Muscle layer of colon (tissue), 2 donors: Measurements from ENCODE around the gene N4BP2L2.

Experiments
- H3K27ac ChIP-seq: one replicate; pipeline ENCODE4 v1.7.0; 2013; ENCODE audit warnings: low read depth, mild to moderate bottlenecking, low read length, moderate library complexity
- H3K27me3 ChIP-seq, 2 donors: one replicate each; pipeline ENCODE4 v1.7.0; 2013; ENCODE audit warnings: low read length in 2 of 2, mild to moderate bottlenecking in 2 of 2; ENCODE audit not compliant: insufficient read depth in 2 of 2, control insufficient read depth in 1 of 2
- H3K36me3 ChIP-seq: one replicate; pipeline ENCODE4 v1.7.0; 2013; ENCODE audit warnings: mild to moderate bottlenecking, low read length; ENCODE audit not compliant: insufficient read depth
- H3K4me1 ChIP-seq: one replicate; pipeline ENCODE4 v1.7.0; 2013; ENCODE audit warnings: mild to moderate bottlenecking, low read length; ENCODE audit not compliant: insufficient read depth
- H3K4me3 ChIP-seq, 2 donors: one replicate each; pipeline ENCODE4 v1.7.0; 2013; ENCODE audit warnings: low read length in 2 of 2, low read depth in 1 of 2, mild to moderate bottlenecking in 1 of 2, moderate library complexity in 1 of 2
- H3K9ac ChIP-seq: one replicate; pipeline ENCODE4 v1.7.0; 2013; ENCODE audit warnings: low read length
- H3K9me3 ChIP-seq: one replicate; pipeline ENCODE4 v1.7.0; 2013; ENCODE audit warnings: mild to moderate bottlenecking, low read length
- donor health status: abdominal sarcoma.
- donor health status: Adenocarcinoma of cecum.

The N4BP2L2 gene

GRCh38 chr13:32555613-32556012 lies 17.0 kb upstream of the N4BP2L2 start:
- no peak overlapping the region for H3K4me3 ChIP-seq
- no peak overlapping the region for H3K27ac ChIP-seq
- H3K9me3 ChIP-seq, result no peaks in the 10 kb centered on the region
- H3K27me3 ChIP-seq, result no peaks in the 10 kb centered on the region
- no peaks in the 10 kb centered on the region for H3K4me1 ChIP-seq
- H3K36me3 ChIP-seq, result no peaks in the 10 kb centered on the region
- H3K9ac ChIP-seq, result no peak overlapping the region

GRCh38 chr13:32553720-32554119 lies 15.1 kb upstream of the N4BP2L2 start:
- Histone ChIP-seq H3K27ac (no peak overlapping the region), H3K9ac (no peak overlapping the region), H3K4me3 (no peak overlapping the region), H3K4me1 (no peaks in the 10 kb centered on the region), H3K27me3 (no peaks in the 10 kb centered on the region), H3K9me3 (no peaks in the 10 kb centered on the region), H3K36me3 (no peaks in the 10 kb centered on the region)

- H3K27ac ChIP-seq, result no peak overlapping the region
- no peaks in the 10 kb centered on the region for H3K27me3 ChIP-seq
- no peak overlapping the region for H3K4me3 ChIP-seq
- no peaks in the 10 kb centered on the region for H3K4me1 ChIP-seq
- no peak overlapping the region for H3K9ac ChIP-seq
- no peaks in the 10 kb centered on the region for H3K36me3 ChIP-seq
- no peaks in the 10 kb centered on the region for H3K9me3 ChIP-seq
Measured at GRCh38 chr13:32549788-32550187, 11.2 kb upstream of the N4BP2L2 start.

GRCh38 chr13:32548837-32549236 lies 10.2 kb upstream of the N4BP2L2 start:
- Histone ChIP-seq H3K9ac (no peak overlapping the region), H3K4me3 (no peak overlapping the region), H3K9me3 (no peaks in the 10 kb centered on the region), H3K27ac (no peak overlapping the region), H3K4me1 (no peaks in the 10 kb centered on the region), H3K36me3 (no peaks in the 10 kb centered on the region), H3K27me3 (no peaks in the 10 kb centered on the region)

- Histone ChIP-seq H3K9ac (no peak overlapping the region), H3K4me3 (no peak overlapping the region), H3K27me3 (no peaks in the 10 kb centered on the region), H3K36me3 (no peaks in the 10 kb centered on the region), H3K9me3 (no peaks in the 10 kb centered on the region), H3K4me1 (no peaks in the 10 kb centered on the region), H3K27ac (no peak overlapping the region)
Measured at GRCh38 chr13:32545083-32545482, 6.5 kb upstream of the N4BP2L2 start.

- Histone ChIP-seq H3K27ac (no peak overlapping the region), H3K9me3 (no peaks in the 10 kb centered on the region), H3K27me3 (no peaks in the 10 kb centered on the region), H3K4me3 (no peak overlapping the region), H3K36me3 (no peaks in the 10 kb centered on the region), H3K4me1 (peaks cover 3% of the 10 kb centered on the region), H3K9ac (no peak overlapping the region)
Measured at GRCh38 chr13:32542221-32542620, 3.6 kb upstream of the N4BP2L2 start.

- peak overlapping the region; percentile 97 for H3K9ac ChIP-seq
- no peaks in the 10 kb centered on the region for H3K27me3 ChIP-seq
- peaks cover 11% of the 10 kb centered on the region for H3K36me3 ChIP-seq
- no peaks in the 10 kb centered on the region for H3K9me3 ChIP-seq
- H3K4me1 ChIP-seq, result peaks cover 33% of the 10 kb centered on the region
- H3K27ac ChIP-seq, result peak overlapping the region; percentile 92
- H3K4me3 ChIP-seq, result peak overlapping the region; percentile 92 to 98
Measured at GRCh38 chr13:32538143-32538620, 413 bp downstream of the N4BP2L2 start.

DNA sequence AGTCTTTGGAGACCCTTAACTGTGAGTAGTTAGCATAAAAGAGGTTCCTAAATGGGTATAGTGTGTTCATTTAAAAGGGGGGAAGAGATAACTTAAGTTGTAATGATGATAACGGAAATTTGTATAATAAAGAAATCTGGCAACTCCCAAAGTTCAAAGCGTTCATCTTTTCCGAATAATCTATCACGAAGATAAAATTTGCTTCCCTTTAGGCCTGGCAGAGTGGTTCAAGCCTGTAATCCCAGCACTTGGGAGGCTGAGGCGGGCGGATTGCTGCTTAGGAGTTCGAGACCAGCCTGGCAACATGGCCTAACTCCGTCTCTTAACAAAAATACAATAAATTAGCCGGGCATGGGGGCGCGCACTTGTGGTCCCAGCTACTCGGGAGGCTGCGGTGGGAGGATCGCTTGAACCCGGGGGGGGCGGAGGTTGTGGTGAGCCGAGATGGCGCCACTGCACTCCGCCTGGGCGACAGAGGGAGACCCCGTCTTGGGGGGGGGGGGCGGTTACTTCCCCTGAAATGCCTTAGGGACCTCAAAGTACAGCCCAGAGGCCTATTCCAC lies 934 bp downstream of the N4BP2L2 start:
- Histone ChIP-seq H3K4me3 (peak overlapping the region; percentile 92 to 98), H3K27me3 (no peaks in the 10 kb centered on the region), H3K36me3 (peaks cover 11% of the 10 kb centered on the region), H3K4me1 (peaks cover 33% of the 10 kb centered on the region), H3K27ac (peak overlapping the region; percentile 92), H3K9ac (peak overlapping the region; percentile 97), H3K9me3 (no peaks in the 10 kb centered on the region)

DNA sequence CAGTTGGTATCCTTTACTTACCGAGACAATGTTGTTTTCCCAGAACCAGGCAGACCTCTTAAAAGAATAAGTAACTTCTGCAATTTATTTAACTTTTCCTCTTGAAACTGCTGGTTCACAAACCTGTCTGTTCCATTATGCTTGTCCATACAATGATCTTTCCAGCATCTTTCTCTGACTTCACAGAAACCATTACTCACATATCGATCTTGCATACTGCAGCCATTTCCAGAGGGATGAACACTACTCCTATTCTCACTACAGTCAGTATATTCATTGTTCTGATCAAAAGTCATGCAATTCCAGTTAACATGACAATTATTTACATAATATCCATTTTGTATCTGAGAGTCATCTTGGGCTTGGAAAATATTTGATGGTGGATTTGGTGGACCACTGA lies 2.8 kb downstream of the N4BP2L2 start:
- Histone ChIP-seq H3K9me3 (no peaks in the 10 kb centered on the region), H3K36me3 (peaks cover 11% of the 10 kb centered on the region), H3K9ac (no peak overlapping the region), H3K4me1 (peaks cover 48% of the 10 kb centered on the region), H3K4me3 (no peak overlapping the region), H3K27me3 (no peaks in the 10 kb centered on the region), H3K27ac (no peak overlapping the region)

DNA sequence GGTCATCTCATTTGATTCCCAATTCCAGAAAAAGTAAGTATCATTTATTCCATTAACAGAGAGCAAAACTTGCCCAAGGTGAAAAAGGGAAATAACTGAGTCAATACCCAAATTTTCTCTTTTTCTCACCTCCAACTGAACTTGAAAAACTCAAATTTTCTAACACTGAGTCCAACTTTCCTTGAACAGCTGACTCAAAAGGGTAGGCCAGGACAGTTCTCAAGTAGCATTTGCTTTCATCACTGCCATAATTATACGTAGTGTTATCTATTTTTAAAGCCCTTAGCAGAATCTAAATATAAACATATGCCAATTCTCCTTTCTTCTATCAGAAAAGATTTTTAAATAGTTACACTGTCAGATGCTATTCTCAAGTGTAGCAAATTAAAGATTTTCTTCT lies 3.5 kb downstream of the N4BP2L2 start:
- Histone ChIP-seq H3K36me3 (peaks cover 11% of the 10 kb centered on the region), H3K4me1 (peaks cover 54% of the 10 kb centered on the region), H3K9ac (no peak overlapping the region), H3K27ac (no peak overlapping the region), H3K4me3 (no peak overlapping the region), H3K9me3 (no peaks in the 10 kb centered on the region), H3K27me3 (no peaks in the 10 kb centered on the region)

DNA sequence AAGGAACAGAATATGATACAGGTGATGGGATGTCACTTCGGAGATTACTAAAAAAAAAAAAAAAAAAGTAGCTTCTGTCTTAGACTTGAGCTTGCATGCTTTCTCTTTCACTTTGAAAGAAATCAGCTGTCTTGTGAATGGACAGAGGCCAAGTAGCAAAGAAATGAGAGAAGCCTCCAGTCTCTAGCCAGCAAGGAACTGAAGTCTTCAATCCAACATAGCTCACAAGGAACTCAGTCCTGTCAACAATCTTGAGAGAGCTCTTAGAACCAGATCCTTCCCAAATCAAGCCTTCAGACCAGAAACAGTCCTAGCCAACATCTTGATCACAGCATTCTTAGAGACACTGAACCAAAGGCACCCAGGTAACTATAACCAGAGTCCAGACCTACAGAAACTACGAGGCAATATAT lies 7.7 kb downstream of the N4BP2L2 start:
- Histone ChIP-seq H3K9me3 (no peaks in the 10 kb centered on the region), H3K9ac (no peak overlapping the region), H3K27me3 (no peaks in the 10 kb centered on the region), H3K36me3 (peaks cover 6% of the 10 kb centered on the region), H3K4me1 (peaks cover 52% of the 10 kb centered on the region), H3K4me3 (no peak overlapping the region), H3K27ac (no peak overlapping the region)

DNA sequence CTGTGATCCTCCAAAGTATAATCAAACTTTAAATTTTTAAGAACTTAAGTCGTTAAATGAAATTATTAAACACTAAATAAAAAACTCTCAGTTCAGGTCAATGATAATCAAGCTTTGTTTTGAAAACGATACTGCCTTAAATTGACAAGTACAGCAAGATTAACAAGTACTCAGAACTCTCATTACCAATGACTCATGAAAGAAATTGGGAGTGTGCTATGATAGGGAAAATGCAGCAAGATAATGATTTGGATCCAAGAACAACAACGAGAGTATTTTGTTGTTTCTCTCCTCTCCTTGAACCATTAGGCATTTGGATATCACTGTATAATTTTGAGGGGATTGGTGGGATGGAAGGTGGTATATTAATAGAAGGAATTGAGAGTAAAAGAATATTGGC lies 10.2 kb downstream of the N4BP2L2 start:
- H3K36me3 ChIP-seq, result no peaks in the 10 kb centered on the region
- H3K27me3 ChIP-seq, result no peaks in the 10 kb centered on the region
- no peak overlapping the region for H3K9ac ChIP-seq
- peaks cover 32% of the 10 kb centered on the region for H3K4me1 ChIP-seq
- H3K9me3 ChIP-seq, result no peaks in the 10 kb centered on the region
- H3K27ac ChIP-seq, result no peak overlapping the region
- H3K4me3 ChIP-seq, result no peak overlapping the region
